ENCODE results near the gene CEP350.

CEP350 gene

DNA sequence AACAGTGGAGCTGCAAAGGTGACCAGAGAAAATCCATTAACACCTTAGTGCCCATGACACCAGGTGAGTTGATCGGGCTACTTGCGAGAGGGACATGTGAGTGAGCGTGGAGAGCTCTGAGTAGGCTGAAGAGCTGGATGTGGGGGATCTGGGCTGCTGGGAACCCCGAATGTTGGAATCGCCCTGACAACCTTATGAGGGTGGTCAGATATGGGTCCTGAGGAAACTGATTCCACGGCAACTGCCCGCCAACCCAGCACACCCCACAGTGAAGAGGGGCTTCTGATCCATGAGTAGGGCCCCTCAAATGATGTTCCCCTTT lies 199.4 kb downstream of the CEP350 start:
- Histone ChIP-seq H3K4me2 (ENCODE audit: low read length) (peak overlapping the region; percentile 55), H3K56ac (ENCODE audit: low read length) (peak overlapping the region; percentile 95), H3K4me3 (ENCODE audit: low read length) (peak overlapping the region; percentile 87), H3K23ac (ENCODE audit: low read length) (no peak overlapping the region), H3K18ac (ENCODE audit: low read length) (no peak overlapping the region), H3K27me3 (ENCODE audit: insufficient read depth, low read length, poor library complexity) (no peaks in the 10 kb centered on the region), H3K79me1 (ENCODE audit: low read length) (peaks cover 14% of the 10 kb centered on the region), H2BK120ac (ENCODE audit: low read depth, low read length) (no peak overlapping the region), H3K36me3 (ENCODE audit: control insufficient read depth, insufficient read depth, low read length) (no peaks in the 10 kb centered on the region), H2AK5ac (ENCODE audit: low read length) (no peak overlapping the region), H2BK5ac (ENCODE audit: low read length) (no peak overlapping the region), H3K27ac (ENCODE audit: low read depth, low read length) (no peak overlapping the region), H3K9ac (ENCODE audit: low read length) (peak overlapping the region; percentile 91), H3K4ac (ENCODE audit: low read depth, low read length) (no peak overlapping the region), H4K8ac (ENCODE audit: low read depth, low read length) (no peak overlapping the region), H3K79me2 (ENCODE audit: control insufficient read depth, insufficient read depth, low read length) (peaks cover 3% of the 10 kb centered on the region), H2BK15ac (replicated peaks; ENCODE audit: low read depth) (no peak overlapping the region), H3K4me1 (ENCODE audit: control insufficient read depth, low read depth, low read length) (no peaks in the 10 kb centered on the region), H4K5ac (ENCODE audit: low read length) (no peak overlapping the region)
- WGBS (ENCODE audit: extremely low coverage, insufficient coverage, low lambda C conversion rate): no CpG with 5 or more reads among the region's 7 CpGs
- no peak for DNase-seq

DNA sequence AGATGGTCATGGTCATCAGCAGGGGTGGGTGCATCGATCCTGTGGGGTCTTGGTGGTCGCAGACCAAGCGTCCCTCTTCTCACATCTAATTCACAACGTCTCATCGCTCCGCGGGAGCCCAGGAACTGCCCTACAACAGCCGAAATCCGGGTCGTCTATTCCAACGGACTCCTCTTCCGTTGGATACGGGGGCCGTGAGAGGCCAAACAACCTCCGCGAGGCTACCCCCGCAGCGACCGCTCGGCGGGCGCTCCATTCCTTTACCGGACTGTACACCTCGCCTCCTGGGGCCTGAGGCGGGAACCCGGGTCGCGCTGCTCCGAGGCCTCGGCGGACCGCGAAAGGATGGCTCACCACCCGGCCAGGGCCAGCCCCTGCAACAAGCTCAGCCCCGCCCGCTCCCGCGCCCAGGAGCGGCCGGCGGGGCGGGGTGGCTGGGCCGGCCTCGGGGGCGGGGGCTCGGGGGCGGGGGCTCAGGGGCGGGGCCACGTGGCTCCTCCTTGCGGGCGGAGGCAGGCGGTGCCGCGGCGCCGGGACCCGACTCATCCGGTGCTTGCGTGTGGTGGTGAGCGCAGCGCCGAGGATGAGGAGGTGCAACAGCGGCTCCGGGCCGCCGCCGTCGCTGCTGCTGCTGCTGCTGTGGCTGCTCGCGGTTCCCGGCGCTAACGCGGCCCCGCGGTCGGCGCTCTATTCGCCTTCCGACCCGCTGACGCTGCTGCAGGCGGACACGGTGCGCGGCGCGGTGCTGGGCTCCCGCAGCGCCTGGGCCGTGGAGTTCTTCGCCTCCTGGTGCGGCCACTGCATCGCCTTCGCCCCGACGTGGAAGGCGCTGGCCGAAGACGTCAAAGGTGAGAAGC lies 199.9 kb downstream of the CEP350 start, which contains the start of gene QSOX1:
TSS of gene QSOX1 (plus strand) at position 545 of the 857 bp plus-strand sequence. CDS start at position 584, 39 bp downstream.
- peak within 1 kb of the TSS; percentile 91 for H3K9ac ChIP-seq (ENCODE audit: low read length)
- H3K4me1 ChIP-seq (ENCODE audit: control insufficient read depth, low read depth, low read length): no peaks in the 10 kb centered on the region
- no peaks in the 10 kb centered on the region for H3K36me3 ChIP-seq (ENCODE audit: control insufficient read depth, insufficient read depth, low read length)
- H3K27me3 ChIP-seq (ENCODE audit: insufficient read depth, low read length, poor library complexity): no peaks in the 10 kb centered on the region
- H3K27ac ChIP-seq (ENCODE audit: low read depth, low read length): peak within 1 kb of the TSS; percentile 55
- no peak within 1 kb of the TSS for H4K5ac ChIP-seq (ENCODE audit: low read length)
- no peak within 1 kb of the TSS for H2BK120ac ChIP-seq (ENCODE audit: low read depth, low read length)
- no peak within 1 kb of the TSS for H2BK5ac ChIP-seq (ENCODE audit: low read length)
- no peak within 1 kb of the TSS for H2BK15ac ChIP-seq (replicated peaks; ENCODE audit: low read depth)
- H3K23ac ChIP-seq (ENCODE audit: low read length): no peak within 1 kb of the TSS
- H3K4ac ChIP-seq (ENCODE audit: low read depth, low read length): no peak within 1 kb of the TSS
- H4K8ac ChIP-seq (ENCODE audit: low read depth, low read length): peak within 1 kb of the TSS; percentile 77
- peak within 1 kb of the TSS; percentile 87 for H3K4me3 ChIP-seq (ENCODE audit: low read length)
- peaks cover 14% of the 10 kb centered on the region for H3K79me1 ChIP-seq (ENCODE audit: low read length)
- no CpG with 5 or more reads among the region's 100 CpGs for WGBS (ENCODE audit: extremely low coverage, insufficient coverage, low lambda C conversion rate)
- peaks cover 4% of the 10 kb centered on the region for H3K79me2 ChIP-seq (ENCODE audit: control insufficient read depth, insufficient read depth, low read length)
- peak within 1 kb of the TSS; percentile 55 for H3K4me2 ChIP-seq (ENCODE audit: low read length)
- DNase-seq: peak; percentile 87
- no peak within 1 kb of the TSS for H2AK5ac ChIP-seq (ENCODE audit: low read length)
- peak within 1 kb of the TSS; percentile 95 for H3K18ac ChIP-seq (ENCODE audit: low read length)
- peak within 1 kb of the TSS; percentile 95 for H3K56ac ChIP-seq (ENCODE audit: low read length)

DNA sequence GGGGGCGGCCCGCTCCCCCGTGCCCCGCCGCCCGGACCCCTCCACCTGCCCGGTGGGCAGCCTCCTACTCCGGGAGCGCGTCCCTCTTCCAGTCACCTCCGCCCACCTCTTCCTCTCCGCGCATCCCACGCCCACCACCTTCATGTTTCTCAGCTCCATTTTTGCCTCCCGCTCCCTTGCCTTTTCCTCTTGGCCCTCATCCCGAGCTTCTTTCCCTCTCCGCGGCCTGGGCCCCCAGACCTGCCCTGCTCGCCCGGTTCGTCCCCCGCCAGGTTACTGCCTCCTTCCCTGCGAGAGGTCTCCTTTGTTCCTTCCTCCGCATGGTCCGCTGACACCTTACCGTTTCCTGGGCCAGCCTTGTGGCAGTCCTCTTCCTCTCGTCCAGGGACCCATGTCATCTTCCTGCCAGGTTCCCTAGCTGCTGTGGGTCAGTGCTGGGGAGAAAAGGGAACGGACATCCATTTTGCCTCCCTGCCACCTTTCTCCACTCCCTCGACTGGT lies 200.6 kb downstream of the CEP350 start:
- Histone ChIP-seq H3K36me3 (ENCODE audit: control insufficient read depth, insufficient read depth, low read length) (no peaks in the 10 kb centered on the region), H2AK5ac (ENCODE audit: low read length) (no peak overlapping the region), H3K4me1 (ENCODE audit: control insufficient read depth, low read depth, low read length) (no peaks in the 10 kb centered on the region), H3K18ac (ENCODE audit: low read length) (peak overlapping the region; percentile 24), H3K56ac (ENCODE audit: low read length) (peak overlapping the region; percentile 80), H3K23ac (ENCODE audit: low read length) (no peak overlapping the region), H4K5ac (ENCODE audit: low read length) (no peak overlapping the region), H3K9ac (ENCODE audit: low read length) (peak overlapping the region; percentile 54), H3K79me1 (ENCODE audit: low read length) (peaks cover 18% of the 10 kb centered on the region), H3K4me2 (ENCODE audit: low read length) (peak overlapping the region; percentile 44), H2BK15ac (replicated peaks; ENCODE audit: low read depth) (no peak overlapping the region), H3K79me2 (ENCODE audit: control insufficient read depth, insufficient read depth, low read length) (peaks cover 7% of the 10 kb centered on the region), H3K27ac (ENCODE audit: low read depth, low read length) (no peak overlapping the region), H4K8ac (ENCODE audit: low read depth, low read length) (no peak overlapping the region), H3K27me3 (ENCODE audit: insufficient read depth, low read length, poor library complexity) (no peaks in the 10 kb centered on the region), H2BK5ac (ENCODE audit: low read length) (no peak overlapping the region), H2BK120ac (ENCODE audit: low read depth, low read length) (no peak overlapping the region), H3K4me3 (ENCODE audit: low read length) (peak overlapping the region; percentile 40), H3K4ac (ENCODE audit: low read depth, low read length) (no peak overlapping the region)
- peak; percentile 44 for DNase-seq
- no CpG with 5 or more reads among the region's 29 CpGs for WGBS (ENCODE audit: extremely low coverage, insufficient coverage, low lambda C conversion rate)

- no peak overlapping the region for H2BK120ac ChIP-seq (ENCODE audit: low read depth, low read length)
- WGBS (ENCODE audit: extremely low coverage, insufficient coverage, low lambda C conversion rate): no CpG with 5 or more reads among the region's 4 CpGs
- H3K27me3 ChIP-seq (ENCODE audit: insufficient read depth, low read length, poor library complexity): no peaks in the 10 kb centered on the region
- DNase-seq: no peak
- peaks cover 7% of the 10 kb centered on the region for H3K79me2 ChIP-seq (ENCODE audit: control insufficient read depth, insufficient read depth, low read length)
- H3K56ac ChIP-seq (ENCODE audit: low read length): no peak overlapping the region
- no peak overlapping the region for H3K9ac ChIP-seq (ENCODE audit: low read length)
- H4K8ac ChIP-seq (ENCODE audit: low read depth, low read length): no peak overlapping the region
- H2BK15ac ChIP-seq (replicated peaks; ENCODE audit: low read depth): no peak overlapping the region
- H3K4ac ChIP-seq (ENCODE audit: low read depth, low read length): no peak overlapping the region
- no peak overlapping the region for H3K18ac ChIP-seq (ENCODE audit: low read length)
- no peaks in the 10 kb centered on the region for H3K36me3 ChIP-seq (ENCODE audit: control insufficient read depth, insufficient read depth, low read length)
- H2AK5ac ChIP-seq (ENCODE audit: low read length): no peak overlapping the region
- no peak overlapping the region for H3K23ac ChIP-seq (ENCODE audit: low read length)
- H2BK5ac ChIP-seq (ENCODE audit: low read length): no peak overlapping the region
- no peaks in the 10 kb centered on the region for H3K4me1 ChIP-seq (ENCODE audit: control insufficient read depth, low read depth, low read length)
- H4K5ac ChIP-seq (ENCODE audit: low read length): no peak overlapping the region
- peaks cover 18% of the 10 kb centered on the region for H3K79me1 ChIP-seq (ENCODE audit: low read length)
- H3K4me3 ChIP-seq (ENCODE audit: low read length): no peak overlapping the region
- H3K4me2 ChIP-seq (ENCODE audit: low read length): no peak overlapping the region
- no peak overlapping the region for H3K27ac ChIP-seq (ENCODE audit: low read depth, low read length)
Observed at GRCh38 chr1:180156201-180156600, 201.6 kb downstream of the CEP350 start.

- no peak overlapping the region for H3K23ac ChIP-seq (ENCODE audit: low read length)
- DNase-seq: no peak
- no peaks in the 10 kb centered on the region for H3K27me3 ChIP-seq (ENCODE audit: insufficient read depth, low read length, poor library complexity)
- no peak overlapping the region for H2AK5ac ChIP-seq (ENCODE audit: low read length)
- peaks cover 18% of the 10 kb centered on the region for H3K79me1 ChIP-seq (ENCODE audit: low read length)
- H3K79me2 ChIP-seq (ENCODE audit: control insufficient read depth, insufficient read depth, low read length): peaks cover 7% of the 10 kb centered on the region
- no peaks in the 10 kb centered on the region for H3K4me1 ChIP-seq (ENCODE audit: control insufficient read depth, low read depth, low read length)
- H3K4ac ChIP-seq (ENCODE audit: low read depth, low read length): no peak overlapping the region
- no peak overlapping the region for H4K8ac ChIP-seq (ENCODE audit: low read depth, low read length)
- no peak overlapping the region for H2BK5ac ChIP-seq (ENCODE audit: low read length)
- no peak overlapping the region for H4K5ac ChIP-seq (ENCODE audit: low read length)
- H3K9ac ChIP-seq (ENCODE audit: low read length): no peak overlapping the region
- no peak overlapping the region for H3K27ac ChIP-seq (ENCODE audit: low read depth, low read length)
- H2BK120ac ChIP-seq (ENCODE audit: low read depth, low read length): no peak overlapping the region
- no peaks in the 10 kb centered on the region for H3K36me3 ChIP-seq (ENCODE audit: control insufficient read depth, insufficient read depth, low read length)
- no peak overlapping the region for H3K56ac ChIP-seq (ENCODE audit: low read length)
- WGBS (ENCODE audit: extremely low coverage, insufficient coverage, low lambda C conversion rate): no CpG with 5 or more reads among the region's 2 CpGs
- H2BK15ac ChIP-seq (replicated peaks; ENCODE audit: low read depth): no peak overlapping the region
- no peak overlapping the region for H3K4me2 ChIP-seq (ENCODE audit: low read length)
- H3K18ac ChIP-seq (ENCODE audit: low read length): no peak overlapping the region
- H3K4me3 ChIP-seq (ENCODE audit: low read length): no peak overlapping the region
Observed at GRCh38 chr1:180156631-180157091, 202.1 kb downstream of the CEP350 start.

Measured in mesendoderm (in vitro differentiated cells).